Measurements from ENCODE around the gene SLF1.

The SLF1 gene

DNA sequence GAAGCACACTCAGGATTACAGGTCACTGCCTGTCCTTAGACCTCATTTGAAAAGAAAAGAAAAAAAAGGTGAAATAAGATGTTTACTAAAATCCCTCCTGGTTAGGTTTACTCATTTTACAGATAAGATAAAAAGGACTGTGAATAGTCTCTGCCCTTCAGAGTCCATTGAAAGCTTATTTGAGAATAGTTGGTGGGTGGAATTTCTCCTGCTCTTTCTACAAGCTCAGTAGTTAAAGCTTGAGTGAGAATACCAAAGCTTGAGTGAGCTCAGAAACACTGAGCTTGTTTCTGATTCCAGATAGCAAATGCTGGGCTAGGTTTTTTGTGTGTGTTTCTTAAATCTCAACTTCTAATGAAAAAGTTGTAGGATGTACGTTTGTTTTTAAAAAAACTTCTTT lies 106.7 kb downstream of the SLF1 start:
- no peak for DNase-seq

DNA sequence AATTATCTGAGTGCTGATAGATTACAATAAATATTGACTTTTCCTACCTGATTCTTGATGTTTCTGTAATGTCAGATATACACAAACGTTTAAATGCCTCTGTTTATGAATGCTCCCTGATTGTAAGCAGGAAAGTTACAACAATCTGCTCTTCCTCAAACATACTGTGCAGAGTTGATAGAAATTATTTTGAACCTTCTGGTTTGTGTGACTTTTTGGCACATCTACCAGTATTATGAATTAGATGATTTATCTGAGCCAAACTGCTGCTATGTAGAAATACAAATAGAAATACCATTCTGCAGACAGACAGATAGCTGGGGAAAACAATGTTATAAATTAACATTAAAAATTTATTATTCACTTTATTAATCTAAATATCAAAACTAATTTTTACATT lies 113.0 kb downstream of the SLF1 start:
- no peak for DNase-seq

DNA sequence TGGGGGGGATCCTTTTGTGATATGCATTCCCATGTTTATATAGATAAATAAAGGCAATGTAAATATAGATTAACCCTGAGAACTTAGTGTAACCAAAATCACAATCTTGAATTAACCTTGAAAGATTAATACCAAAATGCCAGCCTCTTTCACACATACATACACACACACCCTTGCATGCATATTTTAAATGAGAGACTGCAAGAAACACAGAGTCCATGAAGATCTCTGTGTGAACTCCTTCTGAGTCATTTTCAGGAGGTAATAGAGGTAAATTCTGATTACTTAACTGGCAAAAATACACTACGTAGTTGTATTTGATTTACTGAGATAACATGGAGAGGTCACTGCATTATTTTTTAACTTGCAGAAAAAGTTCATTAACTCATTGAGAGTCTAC lies 118.0 kb downstream of the SLF1 start:
- no peak for DNase-seq

DNA sequence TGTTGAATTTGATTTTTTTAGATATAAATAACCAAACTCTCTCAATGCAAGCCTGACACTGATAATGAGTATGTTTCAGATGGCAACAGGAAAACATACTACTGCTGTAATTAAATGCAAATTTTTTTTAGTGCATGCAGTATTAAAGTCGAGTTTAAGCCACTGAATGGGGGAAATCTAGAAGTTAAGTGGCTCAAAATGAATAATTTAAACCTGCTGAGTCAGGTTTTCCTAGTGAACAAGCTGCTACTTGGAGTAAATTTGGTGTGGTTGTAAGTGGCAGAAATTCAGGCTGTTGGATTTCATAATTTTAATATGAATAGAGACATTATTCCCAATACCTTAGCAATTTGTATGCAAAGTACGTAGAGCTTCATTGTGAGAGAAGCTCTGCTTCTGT lies 121.8 kb downstream of the SLF1 start:
- no peak for DNase-seq

DNA sequence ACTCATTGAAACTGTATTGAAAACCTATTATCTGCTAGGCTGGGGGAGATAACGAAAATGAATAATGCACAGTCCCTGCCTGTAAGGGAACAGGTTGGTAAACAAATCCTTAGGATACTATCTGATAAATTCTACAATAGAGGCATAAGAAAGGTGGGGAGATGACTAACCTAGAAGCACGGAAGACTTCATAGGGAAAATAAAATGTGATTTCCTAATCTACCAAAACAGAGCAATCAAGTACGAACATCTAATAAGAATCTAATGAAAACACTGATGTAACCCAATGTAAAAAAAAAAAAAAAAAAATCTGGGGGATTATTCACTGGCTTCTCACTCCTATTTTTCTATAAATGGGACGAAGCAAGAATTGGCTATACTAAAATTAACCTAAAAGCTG lies 124.4 kb downstream of the SLF1 start:
- DNase-seq: no peak

DNA sequence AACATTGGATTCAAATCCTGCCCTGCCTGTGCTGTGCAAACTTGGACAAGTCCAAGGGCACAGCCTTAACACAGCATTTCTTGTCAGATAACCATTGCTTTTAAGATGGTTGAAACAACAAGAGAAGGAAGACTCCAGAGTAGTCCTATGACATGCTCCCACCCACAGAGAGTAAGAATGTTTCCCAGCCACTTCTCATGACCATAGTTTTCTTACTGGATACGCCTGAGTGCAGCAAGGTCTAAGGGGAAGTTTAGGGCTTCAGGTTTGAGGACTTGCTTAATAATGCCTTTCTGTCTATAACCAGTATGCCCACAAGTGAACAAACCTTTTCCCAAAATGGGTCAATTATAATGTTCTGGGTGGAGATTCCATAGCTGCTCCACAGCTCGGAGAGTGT lies 126.4 kb downstream of the SLF1 start:
- no peak for DNase-seq

DNA sequence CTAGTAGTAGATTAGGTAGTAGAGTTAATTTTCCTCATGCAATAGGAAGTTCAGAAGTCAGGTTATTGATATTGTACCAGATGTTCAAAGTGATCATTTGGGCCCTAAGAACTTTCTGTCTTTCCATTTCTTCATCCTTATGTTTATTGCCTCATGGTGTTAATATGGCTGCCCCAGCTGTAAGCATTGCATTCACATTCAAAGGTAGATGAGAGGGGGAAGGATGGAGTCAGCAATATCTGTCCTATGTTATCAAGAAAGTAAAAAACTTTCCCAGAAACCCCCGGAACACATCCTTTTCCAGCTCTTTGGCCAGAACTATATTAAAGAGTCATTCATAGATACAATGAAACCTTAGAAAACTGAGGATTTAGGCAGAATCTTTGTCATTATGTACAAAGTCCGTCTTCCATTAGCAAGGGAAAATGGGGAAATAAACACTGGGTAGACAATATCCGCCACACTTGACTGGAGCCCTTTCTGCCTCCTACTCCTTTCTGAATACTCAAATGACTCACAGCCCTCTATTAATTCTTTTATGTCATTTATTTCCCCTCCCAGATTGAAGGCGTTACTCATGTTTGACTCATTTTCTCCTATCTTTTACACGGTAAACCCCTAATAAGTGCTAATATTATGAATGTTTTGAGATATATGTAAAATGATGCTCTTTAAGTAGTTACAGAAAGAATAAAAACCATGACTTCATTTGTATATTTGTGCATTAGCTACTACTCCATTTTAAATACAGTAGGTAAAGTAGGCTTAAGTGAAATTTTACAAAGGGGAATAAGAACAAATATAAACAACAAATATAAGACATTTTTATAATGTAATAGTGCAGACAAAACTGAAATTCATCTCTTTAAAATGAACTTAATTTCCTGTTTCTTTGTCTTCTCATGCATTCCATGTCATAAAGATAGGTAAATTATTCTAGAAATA lies 127.6 kb downstream of the SLF1 start:
- DNase-seq: no peak

DNA sequence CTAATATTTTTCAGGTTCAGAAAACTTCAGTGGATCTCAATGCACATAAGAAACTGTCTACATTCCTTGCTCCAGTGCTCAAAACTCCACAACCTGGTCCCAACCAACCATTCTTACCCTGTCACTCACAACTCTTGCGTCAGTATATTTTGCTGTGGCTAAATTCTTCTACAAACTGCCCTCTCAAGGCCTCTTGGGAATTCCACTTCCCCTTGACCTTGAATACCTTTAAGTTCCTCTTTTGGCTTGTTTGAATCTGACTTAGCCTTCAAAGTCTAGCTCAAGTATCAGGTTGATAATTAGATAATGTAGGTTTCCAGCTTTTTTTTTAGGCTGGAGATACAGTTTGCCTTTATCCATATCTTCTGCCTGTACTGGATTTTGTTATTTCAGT lies 128.3 kb downstream of the SLF1 start:
- no peak for DNase-seq

Data from stimulated activated naive CD4-positive, alpha-beta T cell treated with Interleukin-2 at 50 U/mL for 16 hours (primary cell).